GM12878 (cell line): ENCODE data around the gene ESR1.
"Not testable (repeated sequence)": the region's sequence is repeated elsewhere in the genome, so short reads cannot be mapped to it uniquely, and the experiment has no call there.

Experiments
- CBX5 ChIP-seq: sonication (generic); IDR thresholded peaks from 2 replicates; pipeline ENCODE4 v1.6.1; 2016; ENCODE audit warnings: low read depth, moderate library complexity, mild to moderate bottlenecking, inconsistent platforms
- EP300 ChIP-seq, 2 experiments: fragments of 150-350 bp in 1 of 2; IDR thresholded peaks; 2 replicates each; pipeline ENCODE4 v1.6.1; 2011 to 2012; ENCODE audit warnings: low read depth in 2 of 2, low read length in 2 of 2, borderline replicate concordance in 1 of 2, improper control_type of control experiment in 1 of 2, inconsistent platforms in 1 of 2; ENCODE audit not compliant: control insufficient read depth in 1 of 2
- MEF2B ChIP-seq: fragments of 450-650 bp; IDR thresholded peaks from 2 replicates; pipeline ENCODE4 v1.6.1; 2018; ENCODE audit warnings: mild to moderate bottlenecking, moderate library complexity; ENCODE audit not compliant: partially characterized antibody, poor library complexity, severe bottlenecking
- POLR2A ChIP-seq: IDR thresholded peaks from 2 replicates; pipeline ENCODE4 v1.6.1; 2011; ENCODE audit warnings: low read depth, mild to moderate bottlenecking, low read length
- POLR2AphosphoS5 ChIP-seq: IDR thresholded peaks from 2 replicates; pipeline ENCODE4 v1.6.1; 2011; ENCODE audit warnings: mild to moderate bottlenecking, low read length, inconsistent platforms
- RAD21 ChIP-seq: IDR thresholded peaks from 2 replicates; pipeline ENCODE4 v1.6.1; 2011; ENCODE audit warnings: mild to moderate bottlenecking, low read depth, low read length, moderate library complexity; ENCODE audit not compliant: insufficient read depth
- SP1 ChIP-seq: IDR thresholded peaks from one replicate; pipeline ENCODE4 v1.6.1; 2011; ENCODE audit warnings: low read depth, low read length
- ZNF24 ChIP-seq: fragments of 450-650 bp; IDR thresholded peaks from 2 replicates; pipeline ENCODE4 v1.6.1; 2017; ENCODE audit warnings: antibody characterized with exemption, mild to moderate bottlenecking
- TF ChIP-seq, protein P1 (sequence below), 3 experiments: IDR thresholded peaks in 2 of 3; conservative IDR thresholded peaks in 1 of 3; 2 replicates each; pipeline ENCODE4 v1.5.1; 2011; ENCODE audit warnings: low read depth in 3 of 3, low read length in 3 of 3, mild to moderate bottlenecking in 3 of 3, control low read depth in 2 of 3, moderate library complexity in 2 of 3, inconsistent platforms in 1 of 3, mixed read lengths in 1 of 3; ENCODE audit not compliant: control insufficient read depth in 2 of 3, insufficient read depth in 1 of 3; ENCODE audit errors: extremely low read depth in 1 of 3
- TF ChIP-seq, protein P2 (sequence below): IDR thresholded peaks from 2 replicates; pipeline ENCODE4 v1.6.1; 2011; ENCODE audit warnings: low read depth, mild to moderate bottlenecking, low read length, moderate library complexity, borderline replicate concordance; ENCODE audit errors: extremely low read depth
- TF ChIP-seq, protein P3 (sequence below): IDR thresholded peaks from 2 replicates; pipeline ENCODE4 v1.6.1; 2012; ENCODE audit warnings: low read depth, low read length, improper control_type of control experiment

DNA sequence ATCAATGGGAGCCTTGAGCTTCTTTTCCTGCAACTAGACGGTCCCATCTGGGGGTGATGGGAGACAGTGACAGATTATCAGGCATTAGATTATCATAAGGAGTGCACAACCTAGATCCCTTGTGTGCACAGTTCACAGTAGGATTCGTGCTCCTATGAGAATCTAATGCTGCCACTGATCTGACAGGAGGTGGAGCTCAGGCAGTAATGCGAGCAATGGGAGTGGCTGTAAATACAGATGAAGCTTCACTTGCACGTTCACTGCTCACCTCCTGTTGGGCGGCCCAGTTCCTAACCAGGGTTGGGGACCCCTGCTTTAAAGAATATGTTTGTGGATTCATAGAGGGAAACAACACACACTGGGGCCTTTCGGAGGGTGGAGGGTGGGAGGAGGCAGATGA, 180.7 kb downstream of the ESR1 start:
- not testable (repeated sequence) for TF ChIP-seq POLR2AphosphoS5; EP300 (IDR thresholded peaks at IDR 0.05; ENCODE audit: borderline replicate concordance in 1 of 2, control insufficient read depth in 1 of 2, low read depth in 2 of 2, low read length in 2 of 2); RAD21; SP1; ZNF24; CBX5; POLR2A; MEF2B
- TF ChIP-seq, protein P1, sequence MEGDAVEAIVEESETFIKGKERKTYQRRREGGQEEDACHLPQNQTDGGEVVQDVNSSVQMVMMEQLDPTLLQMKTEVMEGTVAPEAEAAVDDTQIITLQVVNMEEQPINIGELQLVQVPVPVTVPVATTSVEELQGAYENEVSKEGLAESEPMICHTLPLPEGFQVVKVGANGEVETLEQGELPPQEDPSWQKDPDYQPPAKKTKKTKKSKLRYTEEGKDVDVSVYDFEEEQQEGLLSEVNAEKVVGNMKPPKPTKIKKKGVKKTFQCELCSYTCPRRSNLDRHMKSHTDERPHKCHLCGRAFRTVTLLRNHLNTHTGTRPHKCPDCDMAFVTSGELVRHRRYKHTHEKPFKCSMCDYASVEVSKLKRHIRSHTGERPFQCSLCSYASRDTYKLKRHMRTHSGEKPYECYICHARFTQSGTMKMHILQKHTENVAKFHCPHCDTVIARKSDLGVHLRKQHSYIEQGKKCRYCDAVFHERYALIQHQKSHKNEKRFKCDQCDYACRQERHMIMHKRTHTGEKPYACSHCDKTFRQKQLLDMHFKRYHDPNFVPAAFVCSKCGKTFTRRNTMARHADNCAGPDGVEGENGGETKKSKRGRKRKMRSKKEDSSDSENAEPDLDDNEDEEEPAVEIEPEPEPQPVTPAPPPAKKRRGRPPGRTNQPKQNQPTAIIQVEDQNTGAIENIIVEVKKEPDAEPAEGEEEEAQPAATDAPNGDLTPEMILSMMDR (IDR thresholded peaks at IDR 0.05 in 2 of 3, conservative IDR thresholded peaks at IDR 0.05 in 1 of 3; ENCODE audit: control insufficient read depth in 2 of 3, extremely low read depth in 1 of 3, insufficient read depth in 1 of 3, low read depth in 3 of 3, low read length in 3 of 3): not testable (repeated sequence)
- TF ChIP-seq, protein P2, sequence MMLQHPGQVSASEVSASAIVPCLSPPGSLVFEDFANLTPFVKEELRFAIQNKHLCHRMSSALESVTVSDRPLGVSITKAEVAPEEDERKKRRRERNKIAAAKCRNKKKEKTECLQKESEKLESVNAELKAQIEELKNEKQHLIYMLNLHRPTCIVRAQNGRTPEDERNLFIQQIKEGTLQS: not testable (repeated sequence)
- TF ChIP-seq, protein P3, sequence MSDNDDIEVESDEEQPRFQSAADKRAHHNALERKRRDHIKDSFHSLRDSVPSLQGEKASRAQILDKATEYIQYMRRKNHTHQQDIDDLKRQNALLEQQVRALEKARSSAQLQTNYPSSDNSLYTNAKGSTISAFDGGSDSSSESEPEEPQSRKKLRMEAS: not testable (repeated sequence)
